ENCODE results near the gene MTTP.

DNA sequence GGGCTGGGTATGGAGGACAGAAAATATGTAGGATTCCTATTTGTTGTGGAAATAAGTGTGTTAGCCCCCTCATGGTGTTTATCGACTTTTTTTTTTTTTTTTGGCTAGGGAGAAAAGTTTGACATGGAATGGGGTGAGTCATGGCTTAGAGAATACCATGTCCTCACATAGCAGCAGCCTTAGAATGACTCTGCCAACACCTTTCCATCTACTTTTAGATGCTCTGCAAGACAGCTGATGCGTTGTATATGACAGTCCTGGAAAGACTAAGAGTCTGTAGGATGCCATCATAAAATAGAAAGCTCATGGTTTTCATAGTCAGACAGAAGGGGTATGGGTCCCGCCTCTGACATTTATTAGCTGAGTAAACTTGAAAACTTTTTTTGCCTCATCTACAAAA, 37.7 kb downstream of the MTTP start:
- TF ChIP-seq, protein P1, sequence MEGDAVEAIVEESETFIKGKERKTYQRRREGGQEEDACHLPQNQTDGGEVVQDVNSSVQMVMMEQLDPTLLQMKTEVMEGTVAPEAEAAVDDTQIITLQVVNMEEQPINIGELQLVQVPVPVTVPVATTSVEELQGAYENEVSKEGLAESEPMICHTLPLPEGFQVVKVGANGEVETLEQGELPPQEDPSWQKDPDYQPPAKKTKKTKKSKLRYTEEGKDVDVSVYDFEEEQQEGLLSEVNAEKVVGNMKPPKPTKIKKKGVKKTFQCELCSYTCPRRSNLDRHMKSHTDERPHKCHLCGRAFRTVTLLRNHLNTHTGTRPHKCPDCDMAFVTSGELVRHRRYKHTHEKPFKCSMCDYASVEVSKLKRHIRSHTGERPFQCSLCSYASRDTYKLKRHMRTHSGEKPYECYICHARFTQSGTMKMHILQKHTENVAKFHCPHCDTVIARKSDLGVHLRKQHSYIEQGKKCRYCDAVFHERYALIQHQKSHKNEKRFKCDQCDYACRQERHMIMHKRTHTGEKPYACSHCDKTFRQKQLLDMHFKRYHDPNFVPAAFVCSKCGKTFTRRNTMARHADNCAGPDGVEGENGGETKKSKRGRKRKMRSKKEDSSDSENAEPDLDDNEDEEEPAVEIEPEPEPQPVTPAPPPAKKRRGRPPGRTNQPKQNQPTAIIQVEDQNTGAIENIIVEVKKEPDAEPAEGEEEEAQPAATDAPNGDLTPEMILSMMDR (conservative IDR thresholded peaks at IDR 0.05 in 1 of 2, IDR thresholded peaks at IDR 0.05 in 1 of 2; ENCODE audit: low read depth in 1 of 2, low read length in 2 of 2) = no peak
- no peak for TF ChIP-seq EZH2 (IDR thresholded peaks at IDR 0.05; ENCODE audit: low read length, missing control alignments)
